Hematopoietic multipotent progenitor cell treated with erythropoietin and hydrocortisone succinate and interleukin-3 and kit ligand, for 17 days (in vitro differentiated cells): ENCODE measurements around the gene ZNF600.
"Not testable (repeated sequence)": the region's sequence is repeated elsewhere in the genome, so short reads cannot be mapped to it uniquely, and the experiment has no call there.

Source experiments
- DNase-seq: peaks from one replicate; pipeline ENCODE4 v3.0.0-alpha.2; 2015; ENCODE audit warnings: low spot score

The ZNF600 gene

DNA sequence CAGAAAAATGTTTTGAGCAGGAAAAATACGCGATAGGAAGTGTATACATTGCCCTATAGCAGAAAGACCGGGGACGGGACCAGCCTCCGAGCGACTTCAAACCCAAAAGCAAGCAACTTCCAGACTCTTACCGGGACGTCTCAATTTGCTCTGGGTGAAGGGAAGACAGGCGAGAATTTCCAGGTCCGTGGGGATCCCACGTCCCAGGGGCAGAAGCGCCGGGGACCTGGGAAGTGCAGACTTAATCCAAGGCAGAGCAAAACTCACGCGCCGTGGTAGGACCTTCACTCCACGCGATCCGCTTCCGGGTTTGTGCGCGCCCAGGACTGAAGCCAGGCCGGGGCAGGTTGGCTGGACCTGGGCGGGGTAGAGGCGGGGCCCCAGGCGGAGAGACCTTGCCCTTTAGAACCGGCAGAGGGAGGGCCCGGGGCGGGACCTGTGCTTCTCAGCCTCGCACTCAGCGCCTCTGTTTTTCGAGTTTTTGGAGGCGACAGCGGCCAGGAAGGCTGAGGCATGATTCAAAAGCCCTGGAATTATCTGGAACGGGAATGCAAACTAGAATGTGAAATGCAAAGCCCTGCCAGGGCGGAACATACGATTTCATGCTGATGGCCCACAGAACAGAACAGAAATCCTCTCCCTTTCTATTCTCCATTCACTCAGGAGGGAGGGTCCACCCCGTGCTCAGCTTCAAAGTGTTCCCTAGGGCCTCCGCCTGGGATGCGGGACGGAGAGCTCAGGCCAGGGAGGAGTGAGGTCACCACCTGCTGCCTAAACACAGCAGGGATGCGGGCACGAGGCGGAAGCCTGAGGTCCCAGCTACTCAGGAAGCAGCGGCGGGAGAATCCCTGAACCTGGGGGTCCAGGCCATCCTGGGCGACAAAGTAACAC is at the start of gene ZNF600:
ZNF600 (minus strand) TSS at position 328 of the 891 bp plus-strand sequence. CDS start 7,903 bp downstream, outside the sequence.
- peak; percentile 19 for DNase-seq

DNA sequence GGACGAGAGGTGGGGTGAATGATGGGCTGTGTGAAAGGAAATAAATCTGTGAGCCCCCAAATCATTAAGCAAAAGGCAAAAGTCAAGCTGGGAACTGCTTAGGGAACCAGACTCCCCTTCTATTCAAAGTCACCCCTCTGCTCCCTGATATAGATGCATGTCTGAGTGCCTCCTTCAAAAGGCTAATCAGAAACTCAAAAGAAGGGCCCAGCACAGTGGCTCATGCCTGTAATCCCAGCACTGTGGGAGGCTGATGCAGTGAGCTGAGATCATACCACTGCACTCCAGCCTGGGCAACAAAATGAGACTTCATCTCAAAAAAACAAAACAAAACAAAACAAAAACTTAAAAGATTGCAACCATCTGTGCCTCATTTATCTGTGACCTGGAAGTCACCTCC is 47.7 kb upstream of the ZNF600 start:
- DNase-seq, result not testable (repeated sequence)

DNA sequence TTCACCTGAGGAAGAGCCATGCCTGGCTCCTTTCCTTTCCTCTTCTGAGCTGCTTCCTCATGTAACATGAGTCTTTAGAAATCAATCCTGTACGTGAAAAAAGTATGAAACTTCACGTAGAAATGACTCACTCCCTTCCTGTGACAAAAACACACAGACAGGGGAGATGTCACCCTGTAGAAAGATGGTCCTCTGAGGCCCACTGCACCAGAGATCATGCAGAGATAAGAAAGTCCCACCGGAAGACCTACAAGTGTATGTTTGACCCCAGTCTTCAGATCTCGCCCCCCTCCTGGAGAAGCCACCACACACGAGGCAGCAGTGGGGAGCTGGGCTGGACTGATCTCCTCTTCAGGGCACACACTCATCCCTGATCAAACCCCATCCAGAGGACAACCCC is 47.0 kb upstream of the ZNF600 start:
- not testable (repeated sequence) for DNase-seq

DNA sequence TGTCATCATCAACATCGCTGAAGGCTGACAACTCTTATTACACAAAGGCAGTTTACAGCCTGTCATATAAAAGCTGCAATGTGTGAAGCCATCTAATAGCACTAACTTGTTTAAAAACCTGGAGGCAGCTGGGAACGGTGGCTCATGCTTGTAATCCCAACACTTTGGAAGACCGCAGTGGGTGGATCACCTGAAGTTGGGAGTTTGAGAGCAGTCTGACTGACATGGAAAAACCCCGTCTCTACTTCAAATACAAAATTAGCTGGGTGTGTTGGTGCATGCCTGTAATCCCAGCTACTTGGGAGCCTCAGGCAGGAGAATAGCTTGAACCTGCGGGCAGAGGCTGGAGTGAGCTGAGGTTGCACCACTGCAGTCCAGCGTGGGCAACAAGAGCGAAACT is 43.3 kb upstream of the ZNF600 start:
- DNase-seq, result not testable (repeated sequence)

DNA sequence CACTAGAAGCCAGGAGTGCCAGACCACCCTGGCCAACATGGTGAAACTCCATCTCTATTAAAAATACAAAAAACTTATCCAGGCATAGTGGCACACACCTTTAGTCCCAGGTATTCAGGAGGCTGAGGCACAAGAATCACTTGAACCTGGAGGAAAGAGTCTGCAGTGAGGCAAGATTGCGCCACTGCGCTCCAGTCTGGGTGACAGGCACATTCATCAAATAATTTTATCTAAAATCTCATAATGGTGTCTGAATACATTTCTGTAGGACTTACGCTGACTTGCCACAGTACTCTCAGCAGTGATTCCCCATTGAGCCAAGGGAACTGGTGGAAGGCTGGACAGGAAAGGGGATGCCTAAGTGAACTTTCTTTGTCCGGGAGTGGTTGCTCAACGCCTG is 39.2 kb upstream of the ZNF600 start:
- DNase-seq, result no peak

GRCh38 chr19:52823676-52824075 is 37.1 kb upstream of the ZNF600 start:
- DNase-seq, result no peak

GRCh38 chr19:52821204-52821960 is 34.8 kb upstream of the ZNF600 start, which contains the start of gene ZNF28:
ZNF28 (minus strand) TSS chr19:52821633; CDS start chr19:52817958, 3,675 bp downstream.
- DNase-seq, result peak; percentile 21

DNA sequence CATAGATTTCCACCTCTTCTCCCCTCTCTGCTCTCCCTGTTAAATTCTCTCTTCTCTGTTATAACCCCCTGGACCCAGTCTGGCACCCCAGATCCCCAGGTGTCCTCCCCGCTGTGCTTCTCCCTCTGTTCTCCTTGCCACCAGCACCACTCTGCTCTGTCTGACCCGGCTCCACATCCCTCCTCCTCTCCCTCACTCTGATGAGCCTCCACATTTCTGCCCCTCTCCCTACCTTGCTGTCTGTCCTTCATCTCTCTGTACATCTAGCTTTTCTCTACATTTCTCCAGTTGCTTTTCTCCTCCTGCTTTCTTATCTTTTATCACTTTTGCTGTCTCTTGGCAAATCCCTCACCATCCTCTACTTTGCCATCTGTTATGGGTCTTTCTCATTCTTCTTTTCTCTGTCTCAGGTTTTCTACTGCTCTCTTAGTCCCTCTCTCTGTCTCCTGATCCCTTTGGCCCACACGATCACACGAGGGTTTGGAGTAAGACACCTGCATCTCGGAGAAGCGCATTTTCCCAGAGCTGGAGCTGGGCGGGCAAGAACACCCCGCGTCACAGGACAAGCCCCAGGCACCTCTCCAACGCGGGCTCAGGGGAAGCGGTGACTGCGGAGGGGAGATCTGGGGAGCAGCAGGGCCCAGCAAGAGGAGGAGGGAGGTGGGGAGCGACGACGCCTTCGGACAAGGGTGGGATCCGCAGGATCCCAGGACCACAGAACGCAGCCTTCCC is 34.0 kb upstream of the ZNF600 start:
- DNase-seq, result not testable (repeated sequence)

DNA sequence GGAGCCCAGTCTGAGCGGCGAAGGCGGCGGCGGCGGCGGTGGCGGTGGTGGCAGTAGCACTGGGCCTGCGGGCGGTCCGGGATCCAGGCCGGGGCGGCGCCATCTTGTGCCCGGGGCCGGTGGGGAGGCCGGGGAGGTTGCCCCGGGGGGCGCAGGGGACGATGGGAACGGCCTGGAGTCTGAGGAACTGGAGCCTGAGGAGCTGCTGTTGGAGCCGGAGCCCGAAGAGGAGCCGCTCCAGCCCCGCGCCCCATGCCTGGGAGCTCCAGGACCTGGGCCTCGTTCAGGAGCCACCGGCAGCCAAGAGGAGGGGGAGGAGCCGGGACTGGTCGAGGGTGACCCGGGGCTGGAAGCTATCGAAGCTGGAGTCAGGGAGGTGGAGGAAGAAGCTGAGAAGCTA is 23.2 kb upstream of the ZNF600 start:
- DNase-seq, result no peak

DNA sequence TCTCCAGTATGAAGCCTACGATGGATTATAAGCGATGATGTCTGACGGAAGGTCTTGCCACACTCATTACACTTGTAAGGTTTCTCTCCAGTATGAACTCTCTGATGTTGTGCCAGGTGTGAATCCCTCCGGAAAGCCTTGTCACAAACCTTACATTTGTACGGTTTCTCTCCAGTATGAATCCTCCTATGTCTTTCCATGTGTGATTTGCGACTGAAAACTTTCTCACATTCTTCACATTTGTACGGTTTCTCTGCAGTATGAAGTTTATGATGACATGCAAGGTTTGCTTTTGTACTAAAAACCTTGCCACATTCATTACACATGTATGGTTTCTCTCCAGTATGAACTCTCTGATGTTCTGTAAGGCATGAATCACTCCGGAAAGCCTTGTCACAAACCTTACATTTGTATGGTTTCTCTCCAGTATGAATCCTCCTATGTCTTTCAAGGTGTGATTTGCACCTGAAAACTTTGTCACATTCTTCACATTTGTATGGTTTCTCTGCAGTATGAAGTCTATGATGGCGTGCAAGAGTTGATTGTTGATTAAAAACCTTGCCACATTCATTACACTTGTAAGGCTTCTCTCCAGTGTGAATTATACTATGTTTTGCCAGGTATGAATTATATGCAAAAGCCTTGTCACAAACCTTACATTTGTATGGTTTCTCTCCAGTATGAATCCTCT is 13.5 kb upstream of the ZNF600 start:
- not testable (repeated sequence) for DNase-seq

- DNase-seq, result no peak
Observed at GRCh38 chr19:52789440-52789839, 2.8 kb upstream of the ZNF600 start.

DNA sequence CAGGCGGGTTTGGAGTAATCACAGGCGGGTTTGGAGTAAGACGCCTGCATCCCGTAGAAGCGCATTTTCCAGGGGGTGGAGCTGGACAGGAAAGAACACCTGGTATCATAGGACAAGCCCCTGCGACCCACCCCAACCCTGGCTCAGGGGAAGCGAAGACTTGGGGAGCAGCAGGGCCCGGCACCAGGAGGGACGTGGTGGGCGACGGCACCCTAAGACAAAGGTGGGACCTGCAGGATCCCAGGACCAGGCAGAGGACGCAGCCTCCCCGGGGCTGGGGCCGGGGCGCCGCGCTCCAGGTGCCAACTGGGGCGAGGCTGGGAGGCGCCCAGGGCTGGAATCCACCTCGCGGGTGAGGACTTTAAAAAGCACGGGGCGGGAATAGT is 520 bp downstream of the ZNF600 start:
- DNase-seq, result no peak

- no peak for DNase-seq
Observed at GRCh38 chr19:52785506-52785905, 1.1 kb downstream of the ZNF600 start.

- DNase-seq, result not testable (repeated sequence)
Observed at GRCh38 chr19:52782864-52783263, 3.7 kb downstream of the ZNF600 start.

DNA sequence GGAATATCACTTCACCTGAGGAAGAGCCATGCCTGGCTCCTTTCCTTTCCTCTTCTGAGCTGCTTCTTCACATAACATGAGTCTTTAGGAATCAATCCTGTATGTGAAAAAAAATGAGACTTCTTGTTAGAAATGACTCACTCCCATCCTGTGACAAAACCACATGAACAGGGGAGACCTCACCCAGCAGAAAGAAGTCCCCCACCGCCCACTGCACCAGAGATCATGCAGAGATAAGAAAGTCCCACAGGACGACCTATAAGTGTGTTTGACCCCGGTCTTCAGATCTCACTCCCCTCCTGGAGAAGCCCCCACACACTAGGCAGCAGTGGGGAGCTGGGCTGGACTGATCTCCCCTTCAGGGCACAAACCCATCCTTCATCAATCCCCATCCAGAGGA is 7.8 kb downstream of the ZNF600 start:
- DNase-seq, result no peak

DNA sequence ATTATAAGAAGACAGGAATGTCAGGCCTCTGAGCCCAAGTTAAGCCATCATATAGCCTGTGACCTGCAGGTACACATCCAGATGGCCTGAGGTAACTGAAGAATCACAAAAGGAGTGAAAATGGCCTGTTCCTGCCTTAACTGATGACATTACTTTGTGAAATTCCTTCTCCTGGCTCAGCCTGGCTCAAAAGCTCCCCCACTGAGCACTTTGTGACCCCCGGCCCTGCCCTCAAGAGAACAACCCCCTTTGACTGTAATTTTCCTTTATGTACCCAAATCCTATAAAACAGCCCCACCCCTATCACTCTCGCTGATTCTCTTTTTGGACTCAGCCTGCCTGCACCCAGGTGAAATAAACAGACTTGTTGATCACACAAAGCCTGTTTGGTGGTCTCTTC is 30.1 kb downstream of the ZNF600 start:
- not testable (repeated sequence) for DNase-seq

GRCh38 chr19:52749780-52750179 is 36.8 kb downstream of the ZNF600 start:
- DNase-seq, result no peak

DNA sequence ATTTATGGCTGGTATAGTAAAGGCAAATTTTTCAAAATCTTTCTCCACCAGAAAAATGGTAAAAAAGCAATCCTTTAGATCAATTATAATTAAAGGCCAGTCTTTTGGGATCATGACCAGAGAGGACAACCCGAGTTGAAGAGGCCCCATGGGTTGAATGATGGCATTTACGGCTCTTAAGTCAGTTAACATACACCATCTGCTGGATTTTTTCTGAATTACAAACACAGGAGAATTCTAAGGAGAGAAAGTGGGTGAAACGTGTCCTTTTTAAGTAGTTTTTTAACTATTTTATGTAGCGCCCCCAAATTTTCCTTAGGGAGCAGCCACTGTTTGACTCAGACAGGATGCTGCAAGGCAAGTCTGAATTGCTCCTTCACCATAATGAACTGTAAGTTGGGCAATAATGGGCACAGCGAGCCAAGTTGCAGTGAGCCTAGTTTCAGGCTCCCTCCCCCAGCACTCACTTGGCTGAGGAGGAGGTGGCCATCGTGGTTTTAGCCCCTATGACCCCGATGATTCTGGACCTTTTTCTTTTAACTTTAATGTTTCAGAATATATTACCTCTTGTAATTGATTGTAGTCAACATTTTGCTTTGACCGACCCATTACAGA is 38.1 kb downstream of the ZNF600 start:
- no peak for DNase-seq

GRCh38 chr19:52745919-52746318 is 40.7 kb downstream of the ZNF600 start:
- DNase-seq, result not testable (repeated sequence)

DNA sequence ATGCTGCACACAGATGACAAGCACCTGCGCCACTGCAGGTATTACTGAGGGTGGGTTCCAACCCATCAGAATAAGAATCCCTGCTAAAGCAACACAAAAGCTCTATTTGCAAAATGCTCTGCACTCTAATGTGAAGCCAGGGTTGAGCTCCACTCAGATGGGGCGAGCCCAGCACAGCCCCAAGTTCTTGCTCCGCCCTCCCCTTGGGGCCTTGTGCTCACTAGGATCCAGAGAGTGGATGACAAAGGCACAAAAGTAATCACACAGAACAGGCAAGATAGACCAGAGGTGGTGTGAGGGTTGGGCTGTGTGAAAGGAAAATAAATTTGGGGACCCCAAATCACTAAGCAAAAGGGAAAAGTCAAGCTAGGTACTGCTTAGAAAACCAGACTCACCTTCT is 43.5 kb downstream of the ZNF600 start:
- DNase-seq, result no peak

GRCh38 chr19:52742516-52742915 is 44.1 kb downstream of the ZNF600 start:
- no peak for DNase-seq
